ENCODE data around the gene SNX1.
A peak's percentile ranks its signal among the peaks of the same experiment; 100 is the strongest.

Gene SNX1

GRCh38 chr15:64060716-64061115 lies 35.1 kb upstream of the SNX1 start:
- Histone ChIP-seq H3K4me1 (ENCODE audit: insufficient read depth, low read length, poor library complexity, severe bottlenecking) (no peaks in the 10 kb centered on the region), H3F3A (ENCODE audit: low read depth) (no peaks in the 10 kb centered on the region), H3K4me2 (ENCODE audit: low read depth, low read length, poor library complexity, severe bottlenecking) (no peak overlapping the region), H3K9me3 (ENCODE audit: insufficient read depth, low read depth, low read length) (no peaks in the 10 kb centered on the region), H3K27me3 (ENCODE audit: insufficient read depth, low read length, poor library complexity, severe bottlenecking) (no peaks in the 10 kb centered on the region), H3K9me2 (replicated peaks; ENCODE audit: low read depth, low read length) (no peaks in the 10 kb centered on the region), H3K4me3 (ENCODE audit: low read length, poor library complexity, severe bottlenecking) (no peak overlapping the region), H2AFZ (ENCODE audit: low read length) (no peak overlapping the region), H3K9ac (ENCODE audit: low read depth, low read length, poor library complexity, severe bottlenecking) (no peak overlapping the region), H3K36me3 (ENCODE audit: insufficient read depth, low read length) (no peaks in the 10 kb centered on the region), H4K20me1 (ENCODE audit: insufficient read depth, low read length, poor library complexity, severe bottlenecking) (no peaks in the 10 kb centered on the region), H3K79me2 (ENCODE audit: insufficient read depth, low read length) (no peaks in the 10 kb centered on the region)
- TF ChIP-seq EZH2phosphoT487 (IDR thresholded peaks at IDR 0.05; ENCODE audit: borderline replicate concordance) (no peak), CTCF (conservative IDR thresholded peaks at IDR 0.05; ENCODE audit: low read length) (no peak)

GRCh38 chr15:64066451-64066850 lies 29.3 kb upstream of the SNX1 start:
- no peaks in the 10 kb centered on the region for H3K27me3 ChIP-seq (ENCODE audit: insufficient read depth, low read length, poor library complexity, severe bottlenecking)
- no peaks in the 10 kb centered on the region for H4K20me1 ChIP-seq (ENCODE audit: insufficient read depth, low read length, poor library complexity, severe bottlenecking)
- H3K9me3 ChIP-seq (ENCODE audit: insufficient read depth, low read depth, low read length), result no peaks in the 10 kb centered on the region
- H2AFZ ChIP-seq (ENCODE audit: low read length), result no peak overlapping the region
- H3K4me2 ChIP-seq (ENCODE audit: low read depth, low read length, poor library complexity, severe bottlenecking), result no peak overlapping the region
- H3K36me3 ChIP-seq (ENCODE audit: insufficient read depth, low read length), result peaks cover 3% of the 10 kb centered on the region; the same call in 1 of the 2 replicates
- H3F3A ChIP-seq (ENCODE audit: low read depth), result no peaks in the 10 kb centered on the region
- peaks cover 9% of the 10 kb centered on the region for H3K4me1 ChIP-seq (ENCODE audit: insufficient read depth, low read length, poor library complexity, severe bottlenecking)
- TF ChIP-seq CTCF (conservative IDR thresholded peaks at IDR 0.05; ENCODE audit: low read length), result no peak
- TF ChIP-seq EZH2phosphoT487 (IDR thresholded peaks at IDR 0.05; ENCODE audit: borderline replicate concordance), result no peak
- H3K79me2 ChIP-seq (ENCODE audit: insufficient read depth, low read length), result no peaks in the 10 kb centered on the region
- H3K4me3 ChIP-seq (ENCODE audit: low read length, poor library complexity, severe bottlenecking), result no peak overlapping the region
- H3K9me2 ChIP-seq (replicated peaks; ENCODE audit: low read depth, low read length), result no peaks in the 10 kb centered on the region
- H3K9ac ChIP-seq (ENCODE audit: low read depth, low read length, poor library complexity, severe bottlenecking), result no peak overlapping the region

GRCh38 chr15:64067564-64068030 lies 28.2 kb upstream of the SNX1 start:
- H4K20me1 ChIP-seq (ENCODE audit: insufficient read depth, low read length, poor library complexity, severe bottlenecking), result no peaks in the 10 kb centered on the region
- H3K4me2 ChIP-seq (ENCODE audit: low read depth, low read length, poor library complexity, severe bottlenecking), result peak overlapping the region; percentile 25
- no peak overlapping the region for H3K4me3 ChIP-seq (ENCODE audit: low read length, poor library complexity, severe bottlenecking)
- H3K36me3 ChIP-seq (ENCODE audit: insufficient read depth, low read length), result peaks cover 12% of the 10 kb centered on the region; the same call in 1 of the 2 replicates
- no peaks in the 10 kb centered on the region for H3K79me2 ChIP-seq (ENCODE audit: insufficient read depth, low read length)
- H3F3A ChIP-seq (ENCODE audit: low read depth), result no peaks in the 10 kb centered on the region; the same call in 1 of the 2 replicates
- TF ChIP-seq EZH2phosphoT487 (IDR thresholded peaks at IDR 0.05; ENCODE audit: borderline replicate concordance), result no peak
- TF ChIP-seq CTCF (conservative IDR thresholded peaks at IDR 0.05; ENCODE audit: low read length), result peak; percentile 76
- peaks cover 9% of the 10 kb centered on the region for H3K4me1 ChIP-seq (ENCODE audit: insufficient read depth, low read length, poor library complexity, severe bottlenecking)
- H2AFZ ChIP-seq (ENCODE audit: low read length), result peak overlapping the region; percentile 65
- no peaks in the 10 kb centered on the region for H3K9me3 ChIP-seq (ENCODE audit: insufficient read depth, low read depth, low read length)
- peak overlapping the region; percentile 15 for H3K9ac ChIP-seq (ENCODE audit: low read depth, low read length, poor library complexity, severe bottlenecking)
- no peaks in the 10 kb centered on the region for H3K9me2 ChIP-seq (replicated peaks; ENCODE audit: low read depth, low read length)
- no peaks in the 10 kb centered on the region for H3K27me3 ChIP-seq (ENCODE audit: insufficient read depth, low read length, poor library complexity, severe bottlenecking)

Data from Loucy (cell line).